MCF 10A (cell line): ENCODE data around the gene SLC6A18. TPM values are rescaled to one million over a fixed set of nuclear protein-coding genes. Genes with fewer than 3 reads are reported as not detected.

Source experiments
- BruUV-seq: library from RNA; stranded (reverse); fragments of 400-500 nt; replicated peaks from 2 replicates; lab custom pipeline; 2021; lab: Mats Ljungman, UMichigan
- CTCF ChIA-PET: fragments of 300-600 bp; sonication (Branson Sonifier 250); formaldehyde crosslinking; extraction: SDS; loops from one replicate; lab custom pipeline; 2021; ENCODE audit warnings: antibody characterized with exemption, inconsistent platforms; lab: Yijun Ruan, JAX
- POLR2A ChIA-PET: fragments of 300-600, 350-650 bp; sonication (Branson Sonifier 250); formaldehyde crosslinking; extraction: SDS; loops from one replicate; lab custom pipeline; 2020; ENCODE audit warnings: antibody characterized with exemption, inconsistent platforms; lab: Yijun Ruan, JAX
- DNase-seq: peaks from one replicate; pipeline ENCODE4 v3.0.0-alpha.2; 2018; ENCODE audit not compliant: unreplicated experiment
- H3K27ac Mint-ChIP-seq: one replicate; pipeline ENCODE4 v1.8.0; 2022; ENCODE audit warnings: mild to moderate bottlenecking, low read depth, mixed read lengths; ENCODE audit not compliant: unreplicated experiment
- H3K27me3 Mint-ChIP-seq: one replicate; pipeline ENCODE4 v1.8.0; 2022; ENCODE audit warnings: mixed read lengths; ENCODE audit not compliant: insufficient read depth, unreplicated experiment
- H3K36me3 Mint-ChIP-seq: one replicate; pipeline ENCODE4 v1.8.0; 2022; ENCODE audit warnings: mild to moderate bottlenecking, moderate library complexity, mixed read lengths; ENCODE audit not compliant: insufficient read depth, unreplicated experiment
- H3K4me1 Mint-ChIP-seq: one replicate; pipeline ENCODE4 v1.8.0; 2022; ENCODE audit warnings: mixed read lengths; ENCODE audit not compliant: insufficient read depth, unreplicated experiment
- H3K4me3 Mint-ChIP-seq: one replicate; pipeline ENCODE4 v1.8.0; 2022; ENCODE audit warnings: mild to moderate bottlenecking, moderate library complexity, mixed read lengths; ENCODE audit not compliant: unreplicated experiment
- H3K9me3 Mint-ChIP-seq: one replicate; pipeline ENCODE4 v1.8.0; 2022; ENCODE audit warnings: mixed read lengths; ENCODE audit not compliant: unreplicated experiment
- intact Hi-C: fragments of 100-400 bp; cut with micrococcal nuclease; formaldehyde crosslinking; loops from 2 replicates; pipeline ENCODE4 v1.14.1; 2022
- total RNA-seq: library from RNA; stranded (reverse); gene quantifications from 2 replicates; pipeline ENCODE4 v1.2.3, GENCODE V29; 2022
- TF ChIP-seq, protein P1 (sequence below): fragments of 200-600 bp; IDR thresholded peaks from one replicate; pipeline ENCODE4 v1.8.0; 2022; ENCODE audit warnings: antibody characterized with exemption, mild to moderate bottlenecking; ENCODE audit not compliant: unreplicated experiment

Gene SLC6A18
- total RNA-seq, 1 experiment from 2014 or later, result not detected

DNA sequence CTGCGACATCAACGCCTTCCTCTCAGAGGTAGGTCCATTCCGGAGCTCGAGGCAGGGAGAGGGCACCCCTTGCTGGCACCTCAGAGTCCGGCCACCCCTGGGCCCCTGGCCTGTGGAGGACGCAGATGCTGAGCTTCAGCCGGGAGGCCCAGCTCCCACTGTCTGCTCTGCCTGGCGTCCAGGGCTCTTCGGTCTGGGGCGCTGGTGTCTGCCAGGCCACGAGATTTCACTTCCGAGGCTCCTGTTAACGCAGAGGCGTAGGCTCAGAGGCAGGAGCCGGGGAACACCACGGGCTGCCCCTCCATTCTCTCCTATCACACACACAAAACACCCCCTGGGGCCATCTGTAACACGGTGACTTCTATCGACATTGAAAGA lies 8.3 kb upstream of the SLC6A18 start:
- ChIA-PET CTCF (no interaction called here), POLR2A (no interaction called here)
- intact Hi-C loops, result no loop called here
- H3K4me1 Mint-ChIP-seq, result no peaks in the 10 kb centered on the region
- H3K27ac Mint-ChIP-seq, result no peak overlapping the region
- no peak overlapping the region for H3K4me3 Mint-ChIP-seq
- DNase-seq, result no peak
- no peaks in the 10 kb centered on the region for H3K27me3 Mint-ChIP-seq
- H3K9me3 Mint-ChIP-seq, result no peaks in the 10 kb centered on the region
- TF ChIP-seq, protein P1, sequence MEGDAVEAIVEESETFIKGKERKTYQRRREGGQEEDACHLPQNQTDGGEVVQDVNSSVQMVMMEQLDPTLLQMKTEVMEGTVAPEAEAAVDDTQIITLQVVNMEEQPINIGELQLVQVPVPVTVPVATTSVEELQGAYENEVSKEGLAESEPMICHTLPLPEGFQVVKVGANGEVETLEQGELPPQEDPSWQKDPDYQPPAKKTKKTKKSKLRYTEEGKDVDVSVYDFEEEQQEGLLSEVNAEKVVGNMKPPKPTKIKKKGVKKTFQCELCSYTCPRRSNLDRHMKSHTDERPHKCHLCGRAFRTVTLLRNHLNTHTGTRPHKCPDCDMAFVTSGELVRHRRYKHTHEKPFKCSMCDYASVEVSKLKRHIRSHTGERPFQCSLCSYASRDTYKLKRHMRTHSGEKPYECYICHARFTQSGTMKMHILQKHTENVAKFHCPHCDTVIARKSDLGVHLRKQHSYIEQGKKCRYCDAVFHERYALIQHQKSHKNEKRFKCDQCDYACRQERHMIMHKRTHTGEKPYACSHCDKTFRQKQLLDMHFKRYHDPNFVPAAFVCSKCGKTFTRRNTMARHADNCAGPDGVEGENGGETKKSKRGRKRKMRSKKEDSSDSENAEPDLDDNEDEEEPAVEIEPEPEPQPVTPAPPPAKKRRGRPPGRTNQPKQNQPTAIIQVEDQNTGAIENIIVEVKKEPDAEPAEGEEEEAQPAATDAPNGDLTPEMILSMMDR, result no peak
- no peaks in the 10 kb centered on the region for H3K36me3 Mint-ChIP-seq
- no TSS peak for BruUV-seq

DNA sequence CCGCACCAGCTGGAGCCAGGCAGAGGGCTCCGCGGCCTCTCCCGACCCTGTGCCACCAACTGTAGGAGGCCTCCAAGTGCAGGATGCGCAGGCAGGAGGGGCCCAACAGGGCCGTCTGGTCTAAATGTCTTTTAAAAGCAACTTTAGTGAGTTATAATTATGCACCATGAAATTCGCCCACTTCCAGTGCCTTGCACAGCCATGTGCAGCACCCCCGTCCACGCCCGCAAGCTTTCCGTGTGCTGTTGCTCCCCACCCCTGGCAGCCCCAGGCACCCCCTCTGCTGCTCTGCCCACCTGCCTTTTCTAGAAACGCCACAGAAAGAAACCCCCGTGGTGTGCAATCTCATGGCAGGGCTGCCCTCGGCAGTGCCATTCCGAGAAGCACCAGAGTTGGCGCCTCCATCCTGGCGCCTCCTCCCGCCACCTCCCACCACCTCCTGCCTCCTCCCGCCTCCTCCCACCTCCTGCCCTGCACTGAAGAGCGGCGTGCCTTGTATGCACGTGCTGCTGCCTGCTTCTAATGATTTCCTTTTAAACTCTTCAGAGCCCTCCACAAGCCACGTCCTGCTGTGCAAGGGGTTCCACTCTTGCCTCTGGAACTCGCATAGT lies 7.5 kb upstream of the SLC6A18 start:
- ChIA-PET POLR2A (no interaction called here), CTCF (no interaction called here)
- no peaks in the 10 kb centered on the region for H3K4me1 Mint-ChIP-seq
- no peaks in the 10 kb centered on the region for H3K27me3 Mint-ChIP-seq
- H3K36me3 Mint-ChIP-seq, result no peaks in the 10 kb centered on the region
- no peak overlapping the region for H3K4me3 Mint-ChIP-seq
- BruUV-seq, result no TSS peak
- TF ChIP-seq, protein P1, result no peak
- no peak overlapping the region for H3K27ac Mint-ChIP-seq
- intact Hi-C loops, result no loop called here
- DNase-seq, result no peak
- no peaks in the 10 kb centered on the region for H3K9me3 Mint-ChIP-seq

DNA sequence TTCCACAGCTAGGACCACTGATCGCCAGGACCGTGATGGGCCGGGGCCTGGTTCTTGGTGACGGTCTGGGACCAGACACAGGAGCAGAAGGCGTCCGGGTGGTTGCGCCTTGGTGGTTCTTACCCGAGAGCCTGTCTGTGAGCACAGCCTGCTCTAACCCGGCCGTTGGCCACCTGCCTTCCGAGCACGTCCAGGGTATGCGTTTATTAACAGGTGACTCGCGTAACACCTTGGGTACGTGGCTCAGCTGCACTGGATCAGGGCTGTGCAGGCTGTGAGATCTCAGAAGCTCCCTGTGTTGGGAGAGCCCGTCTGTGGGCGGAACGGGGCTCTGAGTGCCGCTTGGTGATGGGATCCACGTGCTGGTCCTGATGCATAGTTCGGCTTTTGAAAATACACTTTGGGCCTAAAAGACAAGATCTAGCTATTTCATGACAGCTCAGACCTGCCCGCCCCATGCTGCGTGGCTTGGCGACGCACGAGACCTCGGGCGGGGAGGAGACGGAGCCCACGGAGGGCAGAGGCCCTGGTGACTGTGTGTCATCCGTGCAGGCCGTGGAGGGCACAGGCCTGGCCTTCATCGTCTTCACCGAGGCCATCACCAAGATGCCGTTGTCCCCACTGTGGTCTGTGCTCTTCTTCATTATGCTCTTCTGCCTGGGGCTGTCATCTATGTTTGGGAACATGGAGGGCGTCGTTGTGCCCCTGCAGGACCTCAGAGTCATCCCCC lies 6.7 kb upstream of the SLC6A18 start:
- intact Hi-C loops, result no loop called here
- H3K27me3 Mint-ChIP-seq, result no peaks in the 10 kb centered on the region
- DNase-seq, result no peak
- no TSS peak for BruUV-seq
- H3K4me1 Mint-ChIP-seq, result no peaks in the 10 kb centered on the region
- H3K27ac Mint-ChIP-seq, result no peak overlapping the region
- TF ChIP-seq, protein P1, result no peak
- no peaks in the 10 kb centered on the region for H3K36me3 Mint-ChIP-seq
- H3K4me3 Mint-ChIP-seq, result no peak overlapping the region
- ChIA-PET CTCF (interaction anchor here (0.6 to 0.7 kb wide), 2 partner anchors 409 to 426 kb away, joined by 3 read pairs; no protein-coding TSS in a partner anchor), POLR2A (no interaction called here)
- H3K9me3 Mint-ChIP-seq, result no peaks in the 10 kb centered on the region

DNA sequence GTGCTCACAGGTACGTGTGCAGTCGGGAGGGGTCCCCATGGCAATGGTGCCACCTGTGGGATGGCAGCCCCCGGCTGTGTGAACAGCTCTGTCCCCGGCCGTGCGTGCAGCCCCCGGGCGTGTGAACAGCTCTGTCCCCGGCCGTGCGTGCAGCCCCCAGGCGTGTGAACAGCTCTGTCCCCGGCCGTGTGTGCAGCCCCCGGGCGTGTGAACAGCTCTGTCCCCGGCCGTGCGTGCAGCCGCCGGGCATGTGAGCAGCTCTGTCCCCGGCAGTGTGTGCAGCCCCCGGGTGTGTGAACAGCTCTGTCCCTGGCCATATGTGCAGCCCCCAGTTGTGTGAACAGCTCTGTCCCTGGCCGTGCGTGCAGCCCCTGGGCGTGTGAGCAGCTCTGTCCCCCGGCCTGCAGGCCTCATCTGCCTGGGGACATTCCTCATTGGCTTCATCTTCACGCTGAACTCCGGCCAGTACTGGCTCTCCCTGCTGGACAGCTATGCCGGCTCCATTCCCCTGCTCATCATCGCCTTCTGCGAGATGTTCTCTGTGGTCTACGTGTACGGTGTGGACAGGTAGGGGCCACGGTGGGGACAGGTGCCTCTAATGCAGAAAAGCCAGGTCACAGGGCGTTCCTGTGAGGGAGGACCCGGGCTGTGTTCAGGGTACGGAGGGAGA lies 5.9 kb upstream of the SLC6A18 start:
- TF ChIP-seq, protein P1, result no peak
- Mint-ChIP-seq H3K36me3 (no peaks in the 10 kb centered on the region), H3K27ac (no peak overlapping the region), H3K9me3 (no peaks in the 10 kb centered on the region), H3K4me1 (no peaks in the 10 kb centered on the region), H3K4me3 (no peak overlapping the region), H3K27me3 (no peaks in the 10 kb centered on the region)
- CTCF ChIA-PET, result interaction anchor here (0.5 to 0.7 kb wide), 3 partner anchors 269 to 425 kb away, joined by 3 read pairs; no protein-coding TSS in a partner anchor
- intact Hi-C loops, result no loop called here
- POLR2A ChIA-PET, result no interaction called here
- BruUV-seq, result no TSS peak
- no peak for DNase-seq
